ENCODE measurements around the gene CIZ1. TPM values are rescaled to one million over a fixed set of nuclear protein-coding genes. Genes with fewer than 3 reads are reported as not detected.

The CIZ1 gene
- total and polyA plus RNA-seq, 5 donors from 2014 or later = 7.2 to 128 (median 8.1) TPM

GRCh38 chr9:128202648-128203023 lies 11.3 kb upstream of the CIZ1 start:
- H3K4me3 ChIP-seq (ENCODE audit: low read depth, low read length) = peak overlapping the region; percentile 47
- DNase-seq (no peak), ATAC-seq (ENCODE audit: low read depth in 2 of 2) (no peak)
- Mint-ChIP-seq H3K36me3 (no peaks in the 10 kb centered on the region), H3K4me1 (peaks cover 2 to 17% (median 6%) of the 10 kb centered on the region in 4 donors), H3K9me3 (no peaks in the 10 kb centered on the region), H3K4me3 (peak overlapping the region; percentile 77 to 83 (median 81)), H3K27ac (no peak overlapping the region), H3K27me3 (peaks cover 29% of the 10 kb centered on the region)
- H3K27ac ChIP-seq (ENCODE audit: insufficient read depth, low read length, poor library complexity, severe bottlenecking) = no peak overlapping the region
- H3K4me1 ChIP-seq (ENCODE audit: control insufficient read depth, insufficient read depth, low read length, poor library complexity, severe bottlenecking) = peaks cover 16% of the 10 kb centered on the region
- no peaks in the 10 kb centered on the region for H3K36me3 ChIP-seq (ENCODE audit: control insufficient read depth, insufficient read depth, low read length)
- H3K27me3 ChIP-seq (ENCODE audit: control insufficient read depth, insufficient read depth, low read length) = peaks cover 2% of the 10 kb centered on the region
- H3K9me3 ChIP-seq (ENCODE audit: control insufficient read depth in 2 of 2, low read length in 2 of 2) = no peaks in the 10 kb centered on the region

- Mint-ChIP-seq H3K4me3 (no peak overlapping the region), H3K9me3 (no peaks in the 10 kb centered on the region), H3K27me3 (peaks cover 29% of the 10 kb centered on the region), H3K36me3 (no peaks in the 10 kb centered on the region), H3K27ac (peak overlapping the region in 1 of 3 donors; percentile 26), H3K4me1 (peaks cover 2 to 17% (median 6%) of the 10 kb centered on the region in 4 donors)
- no peak overlapping the region for H3K4me3 ChIP-seq (ENCODE audit: low read depth, low read length)
- ATAC-seq (ENCODE audit: low read depth in 2 of 2) = no peak
- no peak for DNase-seq
- peaks cover 16% of the 10 kb centered on the region for H3K4me1 ChIP-seq (ENCODE audit: control insufficient read depth, insufficient read depth, low read length, poor library complexity, severe bottlenecking)
- no peak overlapping the region for H3K27ac ChIP-seq (ENCODE audit: insufficient read depth, low read length, poor library complexity, severe bottlenecking)
- H3K36me3 ChIP-seq (ENCODE audit: control insufficient read depth, insufficient read depth, low read length) = no peaks in the 10 kb centered on the region
- no peaks in the 10 kb centered on the region for H3K9me3 ChIP-seq (ENCODE audit: control insufficient read depth in 2 of 2, low read length in 2 of 2)
- peaks cover 2% of the 10 kb centered on the region for H3K27me3 ChIP-seq (ENCODE audit: control insufficient read depth, insufficient read depth, low read length)
These were observed 10.3 kb upstream of the CIZ1 start for GRCh38 chr9:128201441-128202369.

- Mint-ChIP-seq H3K4me1 (peaks cover 0 to 26% (median 13%) of the 10 kb centered on the region in 4 donors), H3K36me3 (peaks cover 4% of the 10 kb centered on the region), H3K27me3 (peaks cover 4% of the 10 kb centered on the region), H3K27ac (no peak overlapping the region), H3K4me3 (peak overlapping the region; percentile 28 to 78 (median 55)), H3K9me3 (no peaks in the 10 kb centered on the region)
- ATAC-seq (ENCODE audit: low read depth in 2 of 2) (no peak), DNase-seq (peak in 1 of 3 donors; percentile 29)
- H3K4me3 ChIP-seq (ENCODE audit: low read depth, low read length) = no peak overlapping the region
- no peaks in the 10 kb centered on the region for H3K9me3 ChIP-seq (ENCODE audit: control insufficient read depth in 2 of 2, low read length in 2 of 2)
- peaks cover 2% of the 10 kb centered on the region for H3K36me3 ChIP-seq (ENCODE audit: control insufficient read depth, insufficient read depth, low read length)
- no peak overlapping the region for H3K27ac ChIP-seq (ENCODE audit: insufficient read depth, low read length, poor library complexity, severe bottlenecking)
- peaks cover 23% of the 10 kb centered on the region for H3K4me1 ChIP-seq (ENCODE audit: control insufficient read depth, insufficient read depth, low read length, poor library complexity, severe bottlenecking)
- no peaks in the 10 kb centered on the region for H3K27me3 ChIP-seq (ENCODE audit: control insufficient read depth, insufficient read depth, low read length)
These were observed 2.2 kb upstream of the CIZ1 start for GRCh38 chr9:128193469-128194096.

- H3K4me1 ChIP-seq (ENCODE audit: control insufficient read depth, insufficient read depth, low read length, poor library complexity, severe bottlenecking) = peaks cover 23% of the 10 kb centered on the region
- no peaks in the 10 kb centered on the region for H3K9me3 Mint-ChIP-seq
- peaks cover 4% of the 10 kb centered on the region for H3K27me3 Mint-ChIP-seq
- H3K27ac Mint-ChIP-seq = no peak overlapping the region
- H3K4me1 Mint-ChIP-seq = peaks cover 0 to 33% (median 16%) of the 10 kb centered on the region in 4 donors
- no peaks in the 10 kb centered on the region for H3K9me3 ChIP-seq (ENCODE audit: control insufficient read depth in 2 of 2, low read length in 2 of 2)
- H3K27me3 ChIP-seq (ENCODE audit: control insufficient read depth, insufficient read depth, low read length) = no peaks in the 10 kb centered on the region
- H3K27ac ChIP-seq (ENCODE audit: insufficient read depth, low read length, poor library complexity, severe bottlenecking) = no peak overlapping the region
- H3K4me3 Mint-ChIP-seq = peak overlapping the region; percentile 21 to 65 (median 46)
- peak in 1 of 2 donors; percentile 70 for ATAC-seq (ENCODE audit: low read depth in 2 of 2)
- H3K36me3 ChIP-seq (ENCODE audit: control insufficient read depth, insufficient read depth, low read length) = peaks cover 2% of the 10 kb centered on the region
- no peak overlapping the region for H3K4me3 ChIP-seq (ENCODE audit: low read depth, low read length)
- peaks cover 8% of the 10 kb centered on the region for H3K36me3 Mint-ChIP-seq
- peak in 2 of 3 donors; percentile 31 to 54 for DNase-seq
These were observed 1.4 kb upstream of the CIZ1 start for GRCh38 chr9:128192601-128193371.

- H3K27me3 Mint-ChIP-seq = peaks cover 4% of the 10 kb centered on the region
These were observed 611 bp downstream of the CIZ1 start for GRCh38 chr9:128190516-128191405.

GRCh38 chr9:128190013-128190412 lies 1.4 kb downstream of the CIZ1 start:
- Mint-ChIP-seq H3K36me3 (peaks cover 14% of the 10 kb centered on the region), H3K27me3 (peaks cover 4% of the 10 kb centered on the region), H3K4me1 (peaks cover 4 to 40% (median 25%) of the 10 kb centered on the region in 4 donors), H3K27ac (peak overlapping the region in 2 of 3 donors; percentile 68 to 92), H3K9me3 (no peaks in the 10 kb centered on the region), H3K4me3 (peak overlapping the region; percentile 86 to 92 (median 89))
- Histone ChIP-seq H3K27ac (ENCODE audit: insufficient read depth, low read length, poor library complexity, severe bottlenecking) (no peak overlapping the region), H3K4me1 (ENCODE audit: control insufficient read depth, insufficient read depth, low read length, poor library complexity, severe bottlenecking) (peaks cover 23% of the 10 kb centered on the region), H3K36me3 (ENCODE audit: control insufficient read depth, insufficient read depth, low read length) (peaks cover 18% of the 10 kb centered on the region), H3K27me3 (ENCODE audit: control insufficient read depth, insufficient read depth, low read length) (no peaks in the 10 kb centered on the region), H3K9me3 (ENCODE audit: control insufficient read depth in 2 of 2, low read length in 2 of 2) (no peaks in the 10 kb centered on the region), H3K4me3 (ENCODE audit: low read depth, low read length) (no peak overlapping the region)
- ATAC-seq (ENCODE audit: low read depth in 2 of 2) (no peak), DNase-seq (no peak)

More at GRCh38 chr9:128190516-128191405, 611 bp downstream of the CIZ1 start:
- H3K9me3 ChIP-seq (ENCODE audit: control insufficient read depth in 2 of 2, low read length in 2 of 2) = no peaks in the 10 kb centered on the region
- peaks cover 12% of the 10 kb centered on the region for H3K36me3 ChIP-seq (ENCODE audit: control insufficient read depth, insufficient read depth, low read length)
- DNase-seq (peak in 1 of 3 donors; percentile 47), ATAC-seq (ENCODE audit: low read depth in 2 of 2) (peak; percentile 43 to 48)
- peak overlapping the region; percentile 83 to 98 (median 89) for H3K27ac Mint-ChIP-seq
- no peaks in the 10 kb centered on the region for H3K9me3 Mint-ChIP-seq
- peak overlapping the region; percentile 23 for H3K27ac ChIP-seq (ENCODE audit: insufficient read depth, low read length, poor library complexity, severe bottlenecking)
- H3K4me3 Mint-ChIP-seq = peak overlapping the region; percentile 86 to 96 (median 93)
- H3K4me1 ChIP-seq (ENCODE audit: control insufficient read depth, insufficient read depth, low read length, poor library complexity, severe bottlenecking) = peaks cover 23% of the 10 kb centered on the region
- H3K4me3 ChIP-seq (ENCODE audit: low read depth, low read length) = peak overlapping the region; percentile 75
- H3K36me3 Mint-ChIP-seq = peaks cover 14% of the 10 kb centered on the region
- no peaks in the 10 kb centered on the region for H3K27me3 ChIP-seq (ENCODE audit: control insufficient read depth, insufficient read depth, low read length)
- H3K4me1 Mint-ChIP-seq = peaks cover 4 to 40% (median 25%) of the 10 kb centered on the region in 4 donors
